GM12873 (cell line): Measurements from ENCODE around the gene IP6K3.

Experiments
- CTCF ChIP-seq: IDR thresholded peaks from 2 replicates; pipeline ENCODE4 v1.5.1; 2012; ENCODE audit warnings: low read depth, mild to moderate bottlenecking, moderate library complexity, low read length, control low read depth; ENCODE audit not compliant: insufficient read depth; ENCODE audit errors: missing control alignments

IP6K3 gene

GRCh38 chr6:33762713-33763112 lies 16.0 kb upstream of the IP6K3 start:
- TF ChIP-seq CTCF: no peak

- TF ChIP-seq CTCF: peak; percentile 75
These were observed 15.4 kb upstream of the IP6K3 start for GRCh38 chr6:33761922-33762629.

- TF ChIP-seq CTCF: no peak
These were observed 14.8 kb upstream of the IP6K3 start for GRCh38 chr6:33761581-33761921.

GRCh38 chr6:33759887-33760629 lies 13.4 kb upstream of the IP6K3 start:
- TF ChIP-seq CTCF: no peak

- TF ChIP-seq CTCF: no peak
These were observed 12.1 kb upstream of the IP6K3 start for GRCh38 chr6:33758815-33759216.

GRCh38 chr6:33757906-33758305 lies 11.2 kb upstream of the IP6K3 start:
- no peak for TF ChIP-seq CTCF

- TF ChIP-seq CTCF: no peak
These were observed 10.4 kb upstream of the IP6K3 start for GRCh38 chr6:33757113-33757512.
